GM19238 (cell line): ENCODE results near the gene R3HCC1L.

Source experiments
- DNase-seq: peaks from one replicate; pipeline ENCODE4 v3.0.0; 2011; ENCODE audit warnings: low spot score; ENCODE audit not compliant: insufficient read length

The R3HCC1L gene

GRCh38 chr10:98231417-98231816 lies 97.0 kb downstream of the R3HCC1L start:
- no peak for DNase-seq

GRCh38 chr10:98235846-98236245 lies 101.4 kb downstream of the R3HCC1L start:
- no peak for DNase-seq

GRCh38 chr10:98236862-98237261 lies 102.4 kb downstream of the R3HCC1L start:
- DNase-seq, result no peak

GRCh38 chr10:98238391-98238790 lies 103.9 kb downstream of the R3HCC1L start:
- no peak for DNase-seq

- no peak for DNase-seq
Measured at GRCh38 chr10:98240524-98240923, 106.1 kb downstream of the R3HCC1L start.

GRCh38 chr10:98242823-98243222 lies 108.4 kb downstream of the R3HCC1L start:
- no peak for DNase-seq

- DNase-seq, result no peak
Measured at GRCh38 chr10:98244141-98244540, 109.7 kb downstream of the R3HCC1L start.

- no peak for DNase-seq
Measured at GRCh38 chr10:98244586-98244985, 110.1 kb downstream of the R3HCC1L start.

GRCh38 chr10:98246911-98247805 lies 112.7 kb downstream of the R3HCC1L start:
- DNase-seq, result no peak

- no peak for DNase-seq
Measured at GRCh38 chr10:98248018-98248417, 113.6 kb downstream of the R3HCC1L start.

- no peak for DNase-seq
Measured at GRCh38 chr10:98249134-98249533, 114.7 kb downstream of the R3HCC1L start.

- no peak for DNase-seq
Measured at GRCh38 chr10:98251399-98251798, 116.9 kb downstream of the R3HCC1L start.

GRCh38 chr10:98252464-98252863 lies 118.0 kb downstream of the R3HCC1L start:
- DNase-seq, result no peak

- no peak for DNase-seq
Measured at GRCh38 chr10:98253499-98253898, 119.0 kb downstream of the R3HCC1L start.

GRCh38 chr10:98254234-98254974 lies 119.9 kb downstream of the R3HCC1L start:
- DNase-seq, result no peak

GRCh38 chr10:98255146-98255877 lies 120.9 kb downstream of the R3HCC1L start:
- no peak for DNase-seq

- no peak for DNase-seq
Measured at GRCh38 chr10:98256692-98257091, 122.2 kb downstream of the R3HCC1L start.

- DNase-seq, result no peak
Measured at GRCh38 chr10:98257198-98257597, 122.7 kb downstream of the R3HCC1L start.

- no peak for DNase-seq
Measured at GRCh38 chr10:98257961-98258360, 123.5 kb downstream of the R3HCC1L start.

GRCh38 chr10:98258683-98259454 lies 124.4 kb downstream of the R3HCC1L start:
- no peak for DNase-seq
